GM19043 (cell line): ENCODE measurements around the gene LRRC8E.

ENCODE experiments used
- ATAC-seq: cut with Tn5 transposase; IDR thresholded peaks from one replicate; pipeline ENCODE4 v1.9.1; 2021; ENCODE audit warnings: low read depth; ENCODE audit not compliant: unreplicated experiment

Gene LRRC8E

GRCh38 chr19:7888145-7888825, at the start of gene LRRC8E:
TSS of gene LRRC8E (plus strand) at chr19:7888510. CDS start at chr19:7895604, 7,094 bp downstream.
- no peak for ATAC-seq

GRCh38 chr19:7839476-7839875, 48.8 kb upstream of the LRRC8E start:
- ATAC-seq: no peak

- ATAC-seq: no peak
These were observed 47.7 kb upstream of the LRRC8E start for GRCh38 chr19:7840629-7841028.

GRCh38 chr19:7841751-7842660, 46.3 kb upstream of the LRRC8E start:
- no peak for ATAC-seq

GRCh38 chr19:7842661-7843294, 45.5 kb upstream of the LRRC8E start:
- ATAC-seq: no peak

GRCh38 chr19:7843521-7843920, 44.8 kb upstream of the LRRC8E start:
- no peak for ATAC-seq

GRCh38 chr19:7844405-7844804, 43.9 kb upstream of the LRRC8E start:
- ATAC-seq: no peak

GRCh38 chr19:7844951-7845350, 43.4 kb upstream of the LRRC8E start:
- ATAC-seq: no peak

- no peak for ATAC-seq
These were observed 42.7 kb upstream of the LRRC8E start for GRCh38 chr19:7845390-7846154.

- ATAC-seq: no peak
These were observed 42.1 kb upstream of the LRRC8E start for GRCh38 chr19:7846155-7846646.

GRCh38 chr19:7847664-7848063, 40.6 kb upstream of the LRRC8E start:
- no peak for ATAC-seq

- ATAC-seq: no peak
These were observed 39.4 kb upstream of the LRRC8E start for GRCh38 chr19:7848779-7849457.

- ATAC-seq: no peak
These were observed 38.7 kb upstream of the LRRC8E start for GRCh38 chr19:7849631-7849999.

- ATAC-seq: no peak
These were observed 38.1 kb upstream of the LRRC8E start for GRCh38 chr19:7850000-7850813.

- ATAC-seq: no peak
These were observed 37.2 kb upstream of the LRRC8E start for GRCh38 chr19:7850945-7851622.

GRCh38 chr19:7851623-7852500, 36.4 kb upstream of the LRRC8E start:
- ATAC-seq: no peak
